ENCODE data around the gene PLB1. TPM values are rescaled to one million over a fixed set of nuclear protein-coding genes. Genes with fewer than 3 reads are reported as not detected.

Gene PLB1
- total RNA-seq, 5 donors from 2014 or later (not counting 1 experiment from before 2014, with no cell fraction given): 0.07 to 2.5 (median 0.58) TPM

- WGBS (ENCODE audit: insufficient coverage): 97% methylated on average over 4 of the region's 5 CpGs
- CTCF ChIA-PET: no interaction called here
- DNase-seq: no peak
- H3K9me3 Mint-ChIP-seq: no peaks in the 10 kb centered on the region
- Histone ChIP-seq H3K9me3 (no peaks in the 10 kb centered on the region), H3K27ac (ENCODE audit: low read length) (no peak overlapping the region), H3K27me3 (replicated peaks in 1 of 2; ENCODE audit: control insufficient read depth in 2 of 2, extremely low read depth in 1 of 2, insufficient read depth in 2 of 2, low read length in 1 of 2) (no peaks in the 10 kb centered on the region), H3K4me1 (ENCODE audit: control insufficient read depth in 1 of 2, extremely low read depth in 1 of 2, insufficient read depth in 2 of 2, low read length in 2 of 2) (peaks cover 18 to 50% of the 10 kb centered on the region in 2 experiments), H3K36me3 (ENCODE audit: control insufficient read depth in 2 of 2, extremely low read depth in 1 of 2, insufficient read depth in 1 of 2, low read length in 1 of 2) (no peaks in the 10 kb centered on the region), H3K4me3 (ENCODE audit: control insufficient read depth in 1 of 2, extremely low read depth in 1 of 2, low read length in 1 of 2) (no peak overlapping the region)
- peak in 1 of 4 experiments; percentile 18 for ATAC-seq (replicated peaks in 1 of 4)
- POLR2A ChIA-PET: no interaction called here
- no peaks in the 10 kb centered on the region for H3K27me3 Mint-ChIP-seq
- H3K36me3 Mint-ChIP-seq: peaks cover 3% of the 10 kb centered on the region
- peak overlapping the region; percentile 45 to 65 for H3K27ac Mint-ChIP-seq
- H3K4me1 Mint-ChIP-seq: peaks cover 36 to 50% (median 50%) of the 10 kb centered on the region in 3 donors
- H3K4me3 Mint-ChIP-seq: no peak overlapping the region
Measured at GRCh38 chr2:28627722-28628480, 132.0 kb downstream of the PLB1 start.

- Histone ChIP-seq H3K4me1 (ENCODE audit: control insufficient read depth in 1 of 2, extremely low read depth in 1 of 2, insufficient read depth in 2 of 2, low read length in 2 of 2) (peaks cover 15 to 44% of the 10 kb centered on the region in 2 experiments), H3K27me3 (replicated peaks in 1 of 2; ENCODE audit: control insufficient read depth in 2 of 2, extremely low read depth in 1 of 2, insufficient read depth in 2 of 2, low read length in 1 of 2) (no peaks in the 10 kb centered on the region), H3K36me3 (ENCODE audit: control insufficient read depth in 2 of 2, extremely low read depth in 1 of 2, insufficient read depth in 1 of 2, low read length in 1 of 2) (no peaks in the 10 kb centered on the region), H3K9me3 (no peaks in the 10 kb centered on the region), H3K27ac (ENCODE audit: low read length) (no peak overlapping the region), H3K4me3 (ENCODE audit: control insufficient read depth in 1 of 2, extremely low read depth in 1 of 2, low read length in 1 of 2) (no peak overlapping the region)
- ATAC-seq (replicated peaks in 1 of 4) (no peak), DNase-seq (no peak)
- Mint-ChIP-seq H3K27me3 (no peaks in the 10 kb centered on the region), H3K36me3 (no peaks in the 10 kb centered on the region), H3K9me3 (no peaks in the 10 kb centered on the region), H3K4me1 (peaks cover 36 to 44% (median 44%) of the 10 kb centered on the region in 3 donors), H3K27ac (no peak overlapping the region), H3K4me3 (no peak overlapping the region)
- ChIA-PET CTCF (no interaction called here), POLR2A (no interaction called here)
- 94% methylated on average over 7 of the region's 8 CpGs for WGBS (ENCODE audit: insufficient coverage)
Measured at GRCh38 chr2:28628506-28628905, 132.6 kb downstream of the PLB1 start.

- no peak for DNase-seq
- 95% methylated on average over 3 of the region's 5 CpGs for WGBS (ENCODE audit: insufficient coverage)
- POLR2A ChIA-PET: no interaction called here
- no peaks in the 10 kb centered on the region for H3K9me3 Mint-ChIP-seq
- Histone ChIP-seq H3K4me3 (ENCODE audit: control insufficient read depth in 1 of 2, extremely low read depth in 1 of 2, low read length in 1 of 2) (no peak overlapping the region), H3K4me1 (ENCODE audit: control insufficient read depth in 1 of 2, extremely low read depth in 1 of 2, insufficient read depth in 2 of 2, low read length in 2 of 2) (peaks cover 15 to 39% of the 10 kb centered on the region in 2 experiments), H3K36me3 (ENCODE audit: control insufficient read depth in 2 of 2, extremely low read depth in 1 of 2, insufficient read depth in 1 of 2, low read length in 1 of 2) (no peaks in the 10 kb centered on the region), H3K9me3 (no peaks in the 10 kb centered on the region), H3K27ac (ENCODE audit: low read length) (no peak overlapping the region), H3K27me3 (replicated peaks in 1 of 2; ENCODE audit: control insufficient read depth in 2 of 2, extremely low read depth in 1 of 2, insufficient read depth in 2 of 2, low read length in 1 of 2) (no peaks in the 10 kb centered on the region)
- H3K36me3 Mint-ChIP-seq: no peaks in the 10 kb centered on the region
- H3K4me1 Mint-ChIP-seq: peaks cover 32 to 39% (median 39%) of the 10 kb centered on the region in 3 donors
- CTCF ChIA-PET: interaction anchor here (0.5 to 1.1 kb wide), 2 partner anchors 35 to 219 kb away, joined by 5 to 9 read pairs; no protein-coding TSS in a partner anchor
- no peak overlapping the region for H3K4me3 Mint-ChIP-seq
- no peak overlapping the region for H3K27ac Mint-ChIP-seq
- no peaks in the 10 kb centered on the region for H3K27me3 Mint-ChIP-seq
- no peak for ATAC-seq (replicated peaks in 1 of 4)
Measured at GRCh38 chr2:28628987-28629386, 133.1 kb downstream of the PLB1 start.

DNA sequence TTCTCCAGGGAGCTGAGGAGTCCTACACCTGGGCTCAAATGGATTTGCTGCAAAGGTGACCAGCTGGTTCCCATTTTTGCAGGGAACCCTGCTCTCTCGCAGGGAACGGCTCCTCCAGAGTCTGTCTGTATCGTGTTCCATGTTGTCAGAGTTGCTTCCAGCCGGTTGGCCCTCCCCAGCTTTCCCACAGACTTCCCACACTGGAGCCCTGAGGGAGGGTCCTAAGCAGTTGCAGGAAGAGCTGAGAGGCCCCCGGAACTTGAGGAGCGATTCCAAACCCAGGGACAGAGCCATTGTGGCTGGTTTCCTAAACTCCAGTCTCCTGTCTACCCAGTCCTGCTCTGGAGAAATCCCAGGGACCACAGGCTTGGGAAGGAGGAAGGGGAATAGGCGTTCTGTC is 134.1 kb downstream of the PLB1 start:
- ATAC-seq (replicated peaks in 1 of 4): no peak
- 89% methylated on average over 3 of the region's 7 CpGs for WGBS (ENCODE audit: insufficient coverage)
- no peaks in the 10 kb centered on the region for H3K36me3 ChIP-seq (ENCODE audit: control insufficient read depth in 2 of 2, extremely low read depth in 1 of 2, insufficient read depth in 1 of 2, low read length in 1 of 2)

DNA sequence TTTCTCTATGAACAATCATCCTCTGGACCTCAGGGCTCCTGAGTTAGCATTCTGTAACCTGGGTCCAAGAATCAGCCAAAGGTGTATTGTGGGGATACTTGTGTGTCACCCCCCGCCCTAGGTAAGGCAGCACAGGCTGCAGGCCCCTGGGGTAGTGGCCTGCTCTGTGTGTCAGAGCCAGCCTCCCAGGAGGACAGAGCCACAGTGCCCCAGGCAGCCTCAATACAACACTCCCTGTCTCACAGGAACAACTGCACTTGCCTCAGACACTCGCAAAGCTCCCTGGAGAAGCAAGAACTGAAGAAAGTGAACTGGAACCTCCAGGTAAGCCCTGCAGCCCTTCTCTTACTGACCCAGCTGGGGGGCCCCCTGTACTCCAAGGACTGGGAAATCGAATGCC is 134.5 kb downstream of the PLB1 start:
- no peak overlapping the region for H3K4me3 Mint-ChIP-seq
- Histone ChIP-seq H3K4me1 (ENCODE audit: control insufficient read depth in 1 of 2, extremely low read depth in 1 of 2, insufficient read depth in 2 of 2, low read length in 2 of 2) (peaks cover 5 to 28% of the 10 kb centered on the region in 2 experiments), H3K9me3 (no peaks in the 10 kb centered on the region), H3K4me3 (ENCODE audit: control insufficient read depth in 1 of 2, extremely low read depth in 1 of 2, low read length in 1 of 2) (no peak overlapping the region), H3K27me3 (replicated peaks in 1 of 2; ENCODE audit: control insufficient read depth in 2 of 2, extremely low read depth in 1 of 2, insufficient read depth in 2 of 2, low read length in 1 of 2) (no peaks in the 10 kb centered on the region), H3K27ac (ENCODE audit: low read length) (no peak overlapping the region), H3K36me3 (ENCODE audit: control insufficient read depth in 2 of 2, extremely low read depth in 1 of 2, insufficient read depth in 1 of 2, low read length in 1 of 2) (no peaks in the 10 kb centered on the region)
- WGBS (ENCODE audit: insufficient coverage): 100% methylated on average over 1 of the region's 3 CpGs
- DNase-seq (no peak), ATAC-seq (replicated peaks in 1 of 4) (no peak)
- H3K36me3 Mint-ChIP-seq: no peaks in the 10 kb centered on the region
- ChIA-PET POLR2A (interaction anchor here in 1 of 2 donors (0.5 kb wide), 1 partner anchor 122 kb away, joined by 8 read pairs; the partner anchor contains the start of gene PPP1CB), CTCF (interaction anchor here in 1 of 2 donors (1.1 kb wide), 1 partner anchor 36 kb away, joined by 9 read pairs; no protein-coding TSS in a partner anchor)
- H3K27ac Mint-ChIP-seq: no peak overlapping the region
- H3K27me3 Mint-ChIP-seq: no peaks in the 10 kb centered on the region
- no peaks in the 10 kb centered on the region for H3K9me3 Mint-ChIP-seq
- H3K4me1 Mint-ChIP-seq: peaks cover 18 to 25% (median 25%) of the 10 kb centered on the region in 3 donors

More for the DNA sequence above, 134.1 kb downstream of the PLB1 start:
- H3K4me3 ChIP-seq (ENCODE audit: control insufficient read depth in 1 of 2, extremely low read depth in 1 of 2, low read length in 1 of 2): no peak overlapping the region
- H3K4me1 ChIP-seq (ENCODE audit: control insufficient read depth in 1 of 2, extremely low read depth in 1 of 2, insufficient read depth in 2 of 2, low read length in 2 of 2): peaks cover 8 to 32% of the 10 kb centered on the region in 2 experiments
- Mint-ChIP-seq H3K27ac (no peak overlapping the region), H3K9me3 (no peaks in the 10 kb centered on the region), H3K4me3 (no peak overlapping the region), H3K36me3 (no peaks in the 10 kb centered on the region), H3K27me3 (no peaks in the 10 kb centered on the region), H3K4me1 (peaks cover 22 to 30% (median 30%) of the 10 kb centered on the region in 3 donors)
- POLR2A ChIA-PET: interaction anchor here in 1 of 2 donors (0.5 kb wide), 1 partner anchor 122 kb away, joined by 8 read pairs; the partner anchor contains the start of gene PPP1CB
- no peaks in the 10 kb centered on the region for H3K27me3 ChIP-seq (replicated peaks in 1 of 2; ENCODE audit: control insufficient read depth in 2 of 2, extremely low read depth in 1 of 2, insufficient read depth in 2 of 2, low read length in 1 of 2)
- CTCF ChIA-PET: interaction anchor here (0.6 to 1.1 kb wide), 2 partner anchors 36 kb away, joined by 3 to 9 read pairs; no protein-coding TSS in a partner anchor
- DNase-seq: no peak
- no peaks in the 10 kb centered on the region for H3K9me3 ChIP-seq
- no peak overlapping the region for H3K27ac ChIP-seq (ENCODE audit: low read length)

- no peaks in the 10 kb centered on the region for H3K9me3 Mint-ChIP-seq
- Histone ChIP-seq H3K4me3 (ENCODE audit: control insufficient read depth in 1 of 2, extremely low read depth in 1 of 2, low read length in 1 of 2) (no peak overlapping the region), H3K4me1 (ENCODE audit: control insufficient read depth in 1 of 2, extremely low read depth in 1 of 2, insufficient read depth in 2 of 2, low read length in 2 of 2) (peaks cover 2 to 14% of the 10 kb centered on the region in 2 experiments), H3K36me3 (ENCODE audit: control insufficient read depth in 2 of 2, extremely low read depth in 1 of 2, insufficient read depth in 1 of 2, low read length in 1 of 2) (no peaks in the 10 kb centered on the region), H3K27me3 (replicated peaks in 1 of 2; ENCODE audit: control insufficient read depth in 2 of 2, extremely low read depth in 1 of 2, insufficient read depth in 2 of 2, low read length in 1 of 2) (no peaks in the 10 kb centered on the region), H3K27ac (ENCODE audit: low read length) (no peak overlapping the region), H3K9me3 (no peaks in the 10 kb centered on the region)
- CTCF ChIA-PET: interaction anchor here in 1 of 2 donors (0.5 kb wide), 1 partner anchor 65 kb away, joined by 7 read pairs; no protein-coding TSS in a partner anchor
- ATAC-seq (replicated peaks in 1 of 4) (no peak), DNase-seq (no peak)
- no peak overlapping the region for H3K27ac Mint-ChIP-seq
- H3K36me3 Mint-ChIP-seq: no peaks in the 10 kb centered on the region
- 86% methylated on average over 1 of the region's 11 CpGs for WGBS (ENCODE audit: insufficient coverage)
- no peaks in the 10 kb centered on the region for H3K27me3 Mint-ChIP-seq
- peaks cover 12 to 14% (median 12%) of the 10 kb centered on the region in 3 donors for H3K4me1 Mint-ChIP-seq
- H3K4me3 Mint-ChIP-seq: no peak overlapping the region
- POLR2A ChIA-PET: interaction anchor here (0.7 kb wide), 3 partner anchors 56 to 531 kb away, joined by 3 to 8 read pairs (median 4); no protein-coding TSS in a partner anchor
Measured at GRCh38 chr2:28631514-28632206, 135.8 kb downstream of the PLB1 start.

Data from T-cell (primary cell).